HEK293 (cell line): ENCODE measurements around the gene PANX1.

ENCODE experiments used
- CTCF ChIA-PET: fragments of 350-600 bp; formaldehyde crosslinking; extraction: SDS; loops from one replicate; lab custom pipeline; 2021; ENCODE audit warnings: antibody characterized with exemption; lab: Yijun Ruan, JAX
- POLR2A ChIA-PET: fragments of 300-600 bp; formaldehyde crosslinking; extraction: SDS; loops from one replicate; lab custom pipeline; 2020; ENCODE audit warnings: antibody characterized with exemption, inconsistent platforms; lab: Yijun Ruan, JAX
- H3K27ac ChIP-seq: fragments of 200-500 bp; sonication (Bioruptor generic); 2 replicates; pipeline ENCODE4 v1.5.1; 2014; ENCODE audit warnings: low read depth, low read length, control low read depth, inconsistent platforms; ENCODE audit errors: extremely low read depth
- H3K36me3 ChIP-seq, 2 experiments: fragments of 200-500 bp in 1 of 2; sonication (Bioruptor generic) in 1 of 2; 1 replicate in 1 of 2; 2 replicates in 1 of 2; pipeline ENCODE4 v1.5.1; 2014 to 2017; ENCODE audit warnings: inconsistent platforms in 2 of 2, low read length in 2 of 2; ENCODE audit not compliant: control insufficient read depth in 2 of 2, insufficient read depth in 1 of 2
- H3K4me1 ChIP-seq: fragments of 200-500 bp; sonication (Bioruptor generic); 2 replicates; pipeline ENCODE4 v1.5.1; 2014; ENCODE audit warnings: mild to moderate bottlenecking, low read length, inconsistent platforms; ENCODE audit not compliant: control insufficient read depth, insufficient read depth
- H3K4me3 ChIP-seq: 2 replicates; pipeline ENCODE4 v1.5.1; 2011; ENCODE audit warnings: low read depth, mild to moderate bottlenecking, control low read depth, low read length, moderate library complexity
- H3K9me3 ChIP-seq: fragments of 200-500 bp; sonication (Bioruptor generic); 2 replicates; pipeline ENCODE4 v1.5.1; 2014; ENCODE audit warnings: low read depth, low read length, inconsistent platforms; ENCODE audit not compliant: control insufficient read depth, insufficient read depth
- ZBTB44 ChIP-seq: fragments of 450-650 bp; IDR thresholded peaks from 2 replicates; pipeline ENCODE4 v1.5.1; 2018; ENCODE audit warnings: missing biosample characterization, mild to moderate bottlenecking, missing genetic modification characterization
- ZNF10 ChIP-seq: fragments of 450-650 bp; formaldehyde crosslinking; IDR thresholded peaks from 2 replicates; pipeline ENCODE4 v1.5.1; 2017; ENCODE audit warnings: missing biosample characterization, missing genetic modification characterization
- ZNF112 ChIP-seq: fragments of 450-650 bp; formaldehyde crosslinking; IDR thresholded peaks from 2 replicates; pipeline ENCODE4 v1.5.0; 2017; ENCODE audit warnings: missing biosample characterization, missing genetic modification characterization
- ZNF184 ChIP-seq: fragments of 450-650 bp; IDR thresholded peaks from 2 replicates; pipeline ENCODE4 v1.5.1; 2018; ENCODE audit warnings: missing biosample characterization, mild to moderate bottlenecking, missing genetic modification characterization
- ZNF239 ChIP-seq: fragments of 450-650 bp; formaldehyde crosslinking; IDR thresholded peaks from 2 replicates; pipeline ENCODE4 v1.5.1; 2016; ENCODE audit warnings: missing biosample characterization, missing genetic modification characterization
- ZNF530 ChIP-seq: fragments of 450-650 bp; formaldehyde crosslinking; IDR thresholded peaks from 2 replicates; pipeline ENCODE4 v1.5.1; 2016; ENCODE audit warnings: low read depth, missing biosample characterization, missing genetic modification characterization
- ZNF624 ChIP-seq: fragments of 450-650 bp; formaldehyde crosslinking; IDR thresholded peaks from 2 replicates; pipeline ENCODE4 v1.5.1; 2017; ENCODE audit warnings: missing biosample characterization, missing genetic modification characterization
- ZNF658 ChIP-seq: fragments of 450-650 bp; formaldehyde crosslinking; IDR thresholded peaks from 2 replicates; pipeline ENCODE4; 2016; ENCODE audit warnings: missing biosample characterization, missing genetic modification characterization
- ZNF660 ChIP-seq: fragments of 450-650 bp; IDR thresholded peaks from 2 replicates; pipeline ENCODE4 v1.5.1; 2018; ENCODE audit warnings: missing biosample characterization, mild to moderate bottlenecking, missing genetic modification characterization
- ZNF843 ChIP-seq: fragments of 450-650 bp; formaldehyde crosslinking; IDR thresholded peaks from 2 replicates; pipeline ENCODE4 v1.5.1; 2016; ENCODE audit warnings: missing biosample characterization, missing genetic modification characterization
- ZSCAN23 ChIP-seq: fragments of 450-650 bp; formaldehyde crosslinking; IDR thresholded peaks from 2 replicates; pipeline ENCODE4 v1.5.1; 2016; ENCODE audit warnings: missing biosample characterization, missing genetic modification characterization
- TF ChIP-seq, protein P1 (sequence below): fragments of 450-650 bp; formaldehyde crosslinking; IDR thresholded peaks from 2 replicates; pipeline ENCODE4 v1.5.1; 2016; ENCODE audit warnings: missing biosample characterization, missing genetic modification characterization
- TF ChIP-seq, protein P2 (sequence below): fragments of 450-650 bp; formaldehyde crosslinking; IDR thresholded peaks from 2 replicates; pipeline ENCODE4 v1.5.1; 2016; ENCODE audit warnings: missing biosample characterization, missing genetic modification characterization

The PANX1 gene

DNA sequence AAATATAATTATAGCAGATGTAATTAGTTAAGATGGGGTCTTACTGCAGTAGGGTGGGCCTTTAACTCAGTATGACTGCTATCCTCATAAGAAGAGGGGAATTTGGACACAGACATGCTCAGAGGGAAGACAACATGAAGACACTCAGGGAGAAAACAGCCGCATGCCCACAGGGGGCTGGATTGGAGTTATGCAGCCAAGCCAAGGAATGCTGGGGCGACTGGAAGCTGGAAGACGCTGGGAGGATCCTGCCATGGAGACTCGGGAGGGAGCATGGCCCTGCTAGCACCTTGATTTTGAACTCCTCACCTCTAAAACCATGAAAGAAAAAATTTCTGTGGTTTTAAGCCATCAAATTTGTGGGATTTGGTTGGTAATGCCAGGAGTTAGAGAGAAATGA is 40.9 kb downstream of the PANX1 start:
- Histone ChIP-seq H3K4me1 (no peaks in the 10 kb centered on the region), H3K36me3 (no peaks in the 10 kb centered on the region)
- POLR2A ChIA-PET = no interaction called here
- TF ChIP-seq ZNF239 (tag by site-specific recombination) = no peak
- TF ChIP-seq, all 188 proteins: peak for 0
- no peak overlapping the region for H3K4me3 ChIP-seq
- no peak overlapping the region for H3K27ac ChIP-seq
- H3K9me3 ChIP-seq = no peaks in the 10 kb centered on the region
- CTCF ChIA-PET = interaction anchor here (1.2 to 1.4 kb wide), 2 partner anchors 248 to 274 kb away, joined by 3 to 5 read pairs; no protein-coding TSS in a partner anchor

GRCh38 chr11:94169930-94170545 is 41.4 kb downstream of the PANX1 start:
- H3K4me3 ChIP-seq = no peak overlapping the region
- TF ChIP-seq ZNF184 (tag by site-specific recombination) (no peak), ZNF10 (no peak), ZNF660 (tag by site-specific recombination) (no peak), ZNF843 (tag by site-specific recombination) (no peak), ZNF112 (no peak), ZSCAN23 (tag by site-specific recombination) (no peak)
- ChIA-PET CTCF (interaction anchor here (1.2 to 2.3 kb wide), 2 partner anchors 19 to 275 kb away, joined by 3 to 14 read pairs; no protein-coding TSS in a partner anchor), POLR2A (no interaction called here)
- H3K9me3 ChIP-seq = no peaks in the 10 kb centered on the region
- no peaks in the 10 kb centered on the region for H3K36me3 ChIP-seq
- no peaks in the 10 kb centered on the region for H3K4me1 ChIP-seq
- H3K27ac ChIP-seq = no peak overlapping the region

- Histone ChIP-seq H3K27ac (no peak overlapping the region), H3K9me3 (no peaks in the 10 kb centered on the region), H3K36me3 (no peaks in the 10 kb centered on the region), H3K4me3 (no peak overlapping the region), H3K4me1 (no peaks in the 10 kb centered on the region)
- TF ChIP-seq, protein P1, sequence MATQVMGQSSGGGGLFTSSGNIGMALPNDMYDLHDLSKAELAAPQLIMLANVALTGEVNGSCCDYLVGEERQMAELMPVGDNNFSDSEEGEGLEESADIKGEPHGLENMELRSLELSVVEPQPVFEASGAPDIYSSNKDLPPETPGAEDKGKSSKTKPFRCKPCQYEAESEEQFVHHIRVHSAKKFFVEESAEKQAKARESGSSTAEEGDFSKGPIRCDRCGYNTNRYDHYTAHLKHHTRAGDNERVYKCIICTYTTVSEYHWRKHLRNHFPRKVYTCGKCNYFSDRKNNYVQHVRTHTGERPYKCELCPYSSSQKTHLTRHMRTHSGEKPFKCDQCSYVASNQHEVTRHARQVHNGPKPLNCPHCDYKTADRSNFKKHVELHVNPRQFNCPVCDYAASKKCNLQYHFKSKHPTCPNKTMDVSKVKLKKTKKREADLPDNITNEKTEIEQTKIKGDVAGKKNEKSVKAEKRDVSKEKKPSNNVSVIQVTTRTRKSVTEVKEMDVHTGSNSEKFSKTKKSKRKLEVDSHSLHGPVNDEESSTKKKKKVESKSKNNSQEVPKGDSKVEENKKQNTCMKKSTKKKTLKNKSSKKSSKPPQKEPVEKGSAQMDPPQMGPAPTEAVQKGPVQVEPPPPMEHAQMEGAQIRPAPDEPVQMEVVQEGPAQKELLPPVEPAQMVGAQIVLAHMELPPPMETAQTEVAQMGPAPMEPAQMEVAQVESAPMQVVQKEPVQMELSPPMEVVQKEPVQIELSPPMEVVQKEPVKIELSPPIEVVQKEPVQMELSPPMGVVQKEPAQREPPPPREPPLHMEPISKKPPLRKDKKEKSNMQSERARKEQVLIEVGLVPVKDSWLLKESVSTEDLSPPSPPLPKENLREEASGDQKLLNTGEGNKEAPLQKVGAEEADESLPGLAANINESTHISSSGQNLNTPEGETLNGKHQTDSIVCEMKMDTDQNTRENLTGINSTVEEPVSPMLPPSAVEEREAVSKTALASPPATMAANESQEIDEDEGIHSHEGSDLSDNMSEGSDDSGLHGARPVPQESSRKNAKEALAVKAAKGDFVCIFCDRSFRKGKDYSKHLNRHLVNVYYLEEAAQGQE (tag by site-specific recombination) = no peak
- TF ChIP-seq ZNF530 (tag by site-specific recombination) (no peak), ZNF658 (tag by site-specific recombination) (no peak), ZBTB44 (no peak), ZNF624 (no peak)
- TF ChIP-seq, protein P2, sequence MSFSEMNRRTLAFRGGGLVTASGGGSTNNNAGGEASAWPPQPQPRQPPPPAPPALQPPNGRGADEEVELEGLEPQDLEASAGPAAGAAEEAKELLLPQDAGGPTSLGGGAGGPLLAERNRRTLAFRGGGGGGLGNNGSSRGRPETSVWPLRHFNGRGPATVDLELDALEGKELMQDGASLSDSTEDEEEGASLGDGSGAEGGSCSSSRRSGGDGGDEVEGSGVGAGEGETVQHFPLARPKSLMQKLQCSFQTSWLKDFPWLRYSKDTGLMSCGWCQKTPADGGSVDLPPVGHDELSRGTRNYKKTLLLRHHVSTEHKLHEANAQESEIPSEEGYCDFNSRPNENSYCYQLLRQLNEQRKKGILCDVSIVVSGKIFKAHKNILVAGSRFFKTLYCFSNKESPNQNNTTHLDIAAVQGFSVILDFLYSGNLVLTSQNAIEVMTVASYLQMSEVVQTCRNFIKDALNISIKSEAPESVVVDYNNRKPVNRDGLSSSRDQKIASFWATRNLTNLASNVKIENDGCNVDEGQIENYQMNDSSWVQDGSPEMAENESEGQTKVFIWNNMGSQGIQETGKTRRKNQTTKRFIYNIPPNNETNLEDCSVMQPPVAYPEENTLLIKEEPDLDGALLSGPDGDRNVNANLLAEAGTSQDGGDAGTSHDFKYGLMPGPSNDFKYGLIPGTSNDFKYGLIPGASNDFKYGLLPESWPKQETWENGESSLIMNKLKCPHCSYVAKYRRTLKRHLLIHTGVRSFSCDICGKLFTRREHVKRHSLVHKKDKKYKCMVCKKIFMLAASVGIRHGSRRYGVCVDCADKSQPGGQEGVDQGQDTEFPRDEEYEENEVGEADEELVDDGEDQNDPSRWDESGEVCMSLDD (tag by site-specific recombination) = no peak
- CTCF ChIA-PET = interaction anchor here (0.5 to 2.5 kb wide), 12 partner anchors 9 to 332 kb away, joined by 3 to 26 read pairs (median 3); no protein-coding TSS in a partner anchor
- POLR2A ChIA-PET = no interaction called here
Observed at GRCh38 chr11:94170953-94171352, 42.3 kb downstream of the PANX1 start.
